Fibroblast of skin of back (primary cell): ENCODE data around the gene NT5C3A.
"Not testable (repeated sequence)": the region's sequence is repeated elsewhere in the genome, so short reads cannot be mapped to it uniquely, and the experiment has no call there.

Experiments used
- DNase-seq: peaks from one replicate; pipeline ENCODE4 v3.0.0-alpha.2; 2013

NT5C3A gene

GRCh38 chr7:32971967-32972366, 90.6 kb downstream of the NT5C3A start:
- not testable (repeated sequence) for DNase-seq

GRCh38 chr7:32967268-32967582, 95.4 kb downstream of the NT5C3A start:
- DNase-seq: not testable (repeated sequence)

GRCh38 chr7:32966489-32967267, 95.9 kb downstream of the NT5C3A start:
- not testable (repeated sequence) for DNase-seq

- DNase-seq: not testable (repeated sequence)
Measured at GRCh38 chr7:32964461-32965159, 98.0 kb downstream of the NT5C3A start.
